NCI-H345 (cell line): ENCODE data around the gene GINS1.

Experiments
- DNase-seq: peaks from one replicate; lab custom pipeline; 2025; lab: John Stamatoyannopoulos, UW

GINS1 gene

DNA sequence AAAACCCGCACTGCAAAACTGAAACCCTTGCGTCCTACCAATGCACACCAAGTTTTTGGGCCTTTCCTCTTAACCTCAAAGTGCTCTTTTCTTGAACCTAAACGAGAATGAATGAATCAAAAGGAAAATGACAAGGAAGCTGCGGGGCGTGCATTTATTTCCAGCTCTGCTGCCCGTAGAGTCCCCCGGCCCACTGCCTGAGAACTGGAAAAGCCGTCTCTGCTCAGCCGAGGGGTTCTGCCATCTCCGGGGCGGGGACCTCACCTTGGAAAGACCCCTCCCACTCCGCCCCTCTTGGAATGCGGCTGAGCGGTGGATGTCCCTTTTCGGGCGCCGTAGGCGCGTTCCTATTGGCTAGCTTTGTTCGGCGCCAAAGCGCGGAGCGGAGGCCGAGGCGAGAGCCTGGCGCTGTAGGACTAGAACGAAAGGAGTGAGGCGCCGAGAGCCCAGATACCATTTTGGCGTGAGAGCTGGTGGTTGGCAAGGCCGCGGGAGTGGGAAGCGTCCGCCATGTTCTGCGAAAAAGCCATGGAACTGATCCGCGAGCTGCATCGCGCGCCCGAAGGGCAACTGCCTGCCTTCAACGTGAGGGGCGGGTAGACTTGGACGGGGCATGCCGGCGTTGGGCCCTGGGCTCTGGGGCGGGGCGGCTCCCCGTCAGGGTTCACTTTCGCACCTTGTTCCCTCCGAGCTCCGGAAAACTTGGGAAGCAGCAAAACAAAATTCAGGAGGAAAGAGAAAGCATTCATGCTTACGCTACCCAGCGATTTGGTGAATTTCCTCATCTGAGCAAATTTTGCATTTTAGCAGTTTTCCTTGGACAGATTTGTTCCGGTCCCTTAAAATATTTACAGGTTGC, at the start of gene GINS1:
GINS1 (plus strand) TSS at position 363 of the 859 bp plus-strand sequence; CDS start at position 511, 148 bp downstream.
- DNase-seq = peak; percentile 98

DNA sequence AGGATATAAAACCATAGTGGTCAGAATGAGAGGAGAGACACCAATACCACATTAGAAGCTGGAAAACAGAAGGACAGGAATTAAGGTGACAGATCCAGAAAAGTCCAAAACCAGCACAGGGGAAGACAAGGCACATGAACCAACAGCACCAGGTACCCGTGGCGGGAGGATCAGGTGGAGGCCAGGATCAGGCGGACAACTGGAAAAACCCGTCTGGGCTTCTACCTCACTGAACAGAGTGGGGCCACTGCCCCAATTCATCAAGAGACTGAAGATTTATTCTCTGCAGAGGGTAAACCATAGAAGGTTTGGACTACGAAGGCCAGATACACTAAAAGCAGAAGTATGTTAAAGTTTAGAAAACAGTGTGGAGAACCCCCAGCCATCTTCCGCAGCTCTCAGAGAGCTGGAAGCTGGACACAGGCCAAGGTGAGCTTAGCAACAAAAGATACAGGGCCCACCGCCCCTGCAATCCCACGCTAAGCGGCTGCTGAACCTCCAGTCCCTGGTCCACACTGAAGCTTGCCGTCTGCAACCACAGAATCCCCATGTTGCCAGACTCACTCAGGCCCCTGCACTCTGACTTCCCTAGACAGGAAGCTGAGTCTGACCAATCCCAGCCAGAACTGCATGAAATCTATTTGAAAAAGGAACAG, 46.7 kb upstream of the GINS1 start:
- DNase-seq = no peak

DNA sequence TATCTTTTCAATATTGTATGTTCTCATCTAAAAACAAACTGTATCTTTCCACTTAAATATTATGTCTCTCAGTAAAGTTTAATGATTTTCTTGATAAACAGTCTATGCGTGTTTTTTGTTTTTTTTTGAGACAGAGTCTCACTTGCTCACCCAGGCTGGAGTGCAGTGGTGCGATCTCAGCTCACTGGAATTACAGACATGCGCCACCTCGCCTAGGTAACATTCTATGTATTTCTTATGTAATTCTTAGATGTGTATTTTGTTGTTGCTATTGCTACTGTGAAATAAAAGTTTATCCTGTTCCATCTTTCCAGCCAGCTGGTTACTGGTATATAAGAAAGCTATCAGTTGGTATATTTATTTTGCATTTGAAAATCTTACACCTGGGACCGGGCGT, 46.2 kb upstream of the GINS1 start:
- DNase-seq = no peak

DNA sequence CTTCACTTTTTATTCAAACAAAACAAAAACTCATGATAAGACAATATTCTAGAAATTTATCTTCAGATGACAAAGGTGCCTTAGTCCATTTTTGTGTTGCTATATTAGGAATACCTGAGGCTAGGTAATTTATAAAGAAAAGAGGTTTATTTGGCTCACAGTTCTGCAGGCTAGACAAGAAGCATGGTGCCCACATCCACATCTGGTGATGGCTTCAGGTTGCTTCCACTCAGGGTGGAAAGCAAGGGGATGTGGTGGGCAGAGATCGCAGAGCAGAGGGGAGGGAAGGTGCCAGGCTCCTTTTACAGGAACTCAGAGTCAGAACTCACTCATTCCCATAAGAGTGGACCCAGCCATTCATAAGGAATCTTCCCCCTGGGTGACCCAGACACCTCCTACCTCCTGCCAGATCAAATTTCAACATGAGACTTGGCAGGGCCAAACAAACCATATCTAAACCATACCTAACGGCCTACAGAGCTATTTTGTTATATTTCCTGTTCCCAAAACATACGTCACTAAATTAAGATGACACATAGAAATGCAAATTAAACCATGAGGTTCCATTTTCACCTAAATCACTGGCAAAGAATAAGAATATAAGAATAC, 43.2 kb upstream of the GINS1 start:
- DNase-seq = no peak

DNA sequence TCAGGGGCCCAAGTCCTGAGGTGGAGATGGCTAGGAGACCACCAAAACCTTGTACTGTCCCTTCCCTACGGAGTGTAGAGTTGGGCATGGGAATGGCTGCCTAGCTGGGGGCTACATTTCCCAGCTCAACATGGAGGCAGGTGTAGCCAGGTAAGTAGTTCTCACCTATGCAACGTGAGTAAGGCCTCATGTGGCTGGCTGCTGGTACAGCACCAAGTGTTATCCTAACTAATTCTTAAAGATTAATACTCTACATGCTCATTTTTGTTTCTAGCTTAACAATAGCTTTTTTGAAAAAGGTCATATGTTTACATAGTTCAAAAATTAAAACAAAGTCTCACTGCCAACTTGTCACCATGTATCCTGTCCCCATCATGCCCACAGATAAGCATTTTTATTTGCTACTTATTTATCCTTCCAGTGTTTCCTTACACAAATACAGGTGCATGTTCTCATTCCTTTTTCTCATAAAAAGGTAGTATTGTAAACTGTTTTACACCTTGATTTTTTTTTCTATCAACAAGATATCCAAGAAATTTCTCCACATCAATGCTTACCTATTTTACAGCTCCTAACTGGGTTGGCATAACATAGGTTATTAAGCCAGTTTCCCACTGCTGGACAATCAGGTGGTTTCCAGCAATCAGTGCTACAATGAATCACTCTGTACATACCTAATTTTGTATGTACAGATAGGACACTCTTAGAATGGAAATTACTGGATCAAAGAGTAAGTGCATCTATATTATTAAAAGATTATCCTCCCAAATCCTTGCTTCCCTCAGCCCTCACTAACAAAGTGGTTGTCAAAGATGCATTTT, 42.4 kb upstream of the GINS1 start:
- DNase-seq = no peak

DNA sequence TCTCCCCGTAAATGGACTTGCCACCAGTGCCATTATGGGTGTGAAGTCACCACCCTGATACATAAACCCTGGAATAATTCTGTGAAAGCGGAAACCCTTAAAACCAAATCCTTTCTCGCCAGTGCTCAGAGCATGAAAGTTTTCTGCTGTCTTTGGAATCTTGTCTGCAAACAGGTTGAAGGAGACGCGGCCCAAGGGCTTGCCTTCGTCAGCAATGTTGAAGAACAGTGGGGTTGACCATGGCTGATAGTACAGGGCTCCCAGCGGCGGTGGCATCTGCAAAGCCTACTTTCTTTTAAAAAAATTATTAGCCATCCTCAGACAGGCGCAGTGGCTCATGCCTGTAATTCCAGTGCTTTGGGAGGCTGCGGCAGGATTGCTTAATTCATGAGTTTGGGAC, 38.9 kb upstream of the GINS1 start:
- no peak for DNase-seq

DNA sequence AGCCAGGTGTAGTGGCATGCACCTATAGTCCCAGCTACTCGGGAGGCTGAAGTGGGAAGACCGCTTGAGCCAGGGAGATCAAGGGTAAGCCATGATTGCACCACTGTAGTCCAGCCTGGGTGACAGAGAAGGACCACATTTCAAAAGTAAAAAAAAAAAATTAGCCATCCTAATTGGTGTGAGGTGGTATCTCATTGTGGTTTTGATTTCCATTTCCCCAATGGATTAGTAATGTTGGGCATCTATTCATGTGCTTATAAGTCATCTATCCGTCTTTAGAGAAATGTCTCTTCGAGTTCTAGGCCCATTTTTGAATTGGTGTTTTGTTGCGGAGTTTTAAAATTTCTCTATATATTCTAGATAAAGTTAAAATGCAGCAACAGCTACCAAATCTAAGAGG, 38.5 kb upstream of the GINS1 start:
- no peak for DNase-seq

DNA sequence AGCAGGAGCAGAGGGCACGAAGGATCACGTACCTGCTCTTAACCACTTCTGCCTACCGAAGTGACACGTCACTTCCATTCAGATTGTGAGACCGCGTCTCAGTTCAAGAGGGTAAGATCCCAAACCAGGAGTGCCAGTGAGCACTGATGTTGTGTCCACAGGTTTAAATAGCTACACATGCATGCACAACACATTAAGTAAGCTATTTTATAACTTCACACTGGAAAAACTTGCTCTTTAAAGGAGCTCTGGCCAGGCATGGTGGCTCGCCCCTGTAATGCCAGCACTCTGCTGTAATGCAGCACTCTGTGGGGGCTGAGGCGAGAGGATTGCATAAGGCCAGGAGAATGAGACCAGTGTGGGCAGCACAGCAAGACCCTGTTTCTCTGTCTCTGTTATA, 37.9 kb upstream of the GINS1 start:
- DNase-seq = no peak

DNA sequence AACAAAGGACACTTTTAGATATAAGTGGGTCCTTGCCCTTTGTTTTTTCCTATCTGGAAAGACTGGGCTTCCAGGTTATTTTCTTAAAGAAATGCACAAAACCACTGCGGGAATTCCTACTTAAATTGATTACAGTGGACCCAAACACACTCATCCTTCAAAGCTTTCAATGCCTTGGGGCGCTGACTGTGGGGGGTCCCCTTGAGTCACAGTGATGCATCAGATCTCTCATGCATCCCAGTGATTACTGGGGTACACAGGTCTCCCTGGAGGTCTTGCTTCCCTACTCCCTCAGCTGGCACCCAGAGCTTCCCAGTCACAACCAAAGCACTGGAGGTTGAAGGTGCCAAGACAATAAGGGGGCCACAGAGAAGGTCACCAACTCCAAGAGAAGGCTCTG, 37.5 kb upstream of the GINS1 start:
- no peak for DNase-seq

DNA sequence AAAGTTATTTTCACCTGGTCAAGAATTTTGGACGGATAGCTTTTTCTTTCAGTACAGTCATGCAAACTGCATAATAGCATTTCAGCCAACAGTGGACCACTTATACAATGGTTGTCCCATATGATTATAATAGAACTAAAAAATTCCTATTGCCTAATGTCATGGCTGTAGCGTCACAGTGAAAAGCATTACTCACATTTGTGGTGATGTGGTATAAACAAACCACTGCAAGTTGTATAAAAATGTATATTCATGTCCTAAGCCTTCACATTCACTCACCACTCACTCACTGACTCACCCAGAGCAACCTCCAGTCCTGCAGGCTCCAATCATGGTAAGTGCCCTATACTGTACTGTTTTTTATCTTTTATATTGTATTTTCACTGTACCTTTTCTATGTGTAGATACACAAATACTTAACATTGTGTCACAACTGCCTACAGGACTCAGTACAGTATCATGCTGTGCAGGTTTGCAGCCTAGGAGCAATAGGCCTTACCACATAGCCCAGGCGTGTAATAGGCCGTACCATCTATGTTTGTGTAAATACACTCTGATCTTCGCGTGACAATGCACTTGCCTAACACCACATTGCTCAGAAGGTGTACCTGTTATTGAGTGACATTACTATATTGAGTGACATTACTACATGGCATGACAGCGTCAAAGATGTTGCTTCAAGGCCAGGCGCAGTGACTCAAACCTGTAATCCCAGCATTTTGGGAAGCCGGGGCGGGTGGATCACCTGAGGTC, 34.7 kb upstream of the GINS1 start:
- DNase-seq = no peak

DNA sequence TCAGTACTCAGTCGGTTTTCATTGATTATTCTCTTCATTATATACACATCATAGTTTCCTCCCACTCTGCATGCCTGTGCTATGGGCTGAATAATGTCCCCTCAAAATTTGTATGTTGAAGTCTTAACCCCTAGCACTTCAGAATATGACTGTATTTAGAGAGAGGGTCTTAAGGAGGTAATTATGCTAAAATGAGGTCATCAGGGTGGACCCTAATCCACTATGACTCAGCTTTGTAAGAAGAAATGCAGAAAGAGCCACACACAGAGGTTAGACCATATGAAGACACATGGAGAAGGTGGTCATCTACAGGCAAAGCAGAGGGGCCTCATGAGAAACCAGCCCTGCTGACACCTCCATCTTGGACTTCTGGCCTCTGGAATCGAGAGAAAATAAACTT, 32.6 kb upstream of the GINS1 start:
- no peak for DNase-seq

DNA sequence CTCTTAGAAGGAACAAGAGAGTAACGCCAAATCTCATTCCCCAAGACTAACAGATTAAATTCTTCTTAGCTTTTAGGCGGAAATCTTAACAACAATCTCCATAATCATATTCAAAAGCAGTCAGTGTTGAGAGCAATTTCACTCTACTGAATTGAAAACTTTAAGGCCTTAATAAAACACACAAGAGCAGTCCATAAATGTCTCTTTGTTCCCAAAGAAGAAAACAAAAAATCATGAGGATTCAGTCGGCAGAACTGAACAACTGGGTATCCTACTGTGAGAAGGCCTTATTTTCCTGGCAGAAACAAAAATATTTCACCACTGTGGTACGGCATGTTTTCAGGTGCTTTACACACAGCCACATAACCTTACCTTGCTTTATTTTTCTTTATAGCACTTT, 31.2 kb upstream of the GINS1 start:
- DNase-seq = no peak

DNA sequence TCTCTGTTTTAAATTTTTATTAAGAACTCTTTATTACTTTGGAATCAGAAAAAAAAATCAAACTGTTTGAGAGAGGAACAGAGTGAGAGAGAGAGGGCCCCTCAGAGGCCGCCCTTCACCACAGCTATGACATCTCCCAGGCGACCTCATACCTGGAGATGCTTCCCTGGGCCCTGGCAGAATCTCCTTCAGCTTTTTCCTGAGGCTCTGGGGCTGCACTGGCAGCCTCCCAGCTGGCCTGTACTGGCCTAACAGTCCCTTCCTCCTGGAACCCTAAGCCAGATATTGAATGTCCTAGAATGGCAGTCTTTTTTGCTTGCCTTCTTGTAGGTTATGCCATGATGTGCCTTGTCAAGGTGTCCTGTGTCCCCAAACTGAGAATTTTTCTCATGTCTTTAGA, 30.6 kb upstream of the GINS1 start:
- DNase-seq = no peak

DNA sequence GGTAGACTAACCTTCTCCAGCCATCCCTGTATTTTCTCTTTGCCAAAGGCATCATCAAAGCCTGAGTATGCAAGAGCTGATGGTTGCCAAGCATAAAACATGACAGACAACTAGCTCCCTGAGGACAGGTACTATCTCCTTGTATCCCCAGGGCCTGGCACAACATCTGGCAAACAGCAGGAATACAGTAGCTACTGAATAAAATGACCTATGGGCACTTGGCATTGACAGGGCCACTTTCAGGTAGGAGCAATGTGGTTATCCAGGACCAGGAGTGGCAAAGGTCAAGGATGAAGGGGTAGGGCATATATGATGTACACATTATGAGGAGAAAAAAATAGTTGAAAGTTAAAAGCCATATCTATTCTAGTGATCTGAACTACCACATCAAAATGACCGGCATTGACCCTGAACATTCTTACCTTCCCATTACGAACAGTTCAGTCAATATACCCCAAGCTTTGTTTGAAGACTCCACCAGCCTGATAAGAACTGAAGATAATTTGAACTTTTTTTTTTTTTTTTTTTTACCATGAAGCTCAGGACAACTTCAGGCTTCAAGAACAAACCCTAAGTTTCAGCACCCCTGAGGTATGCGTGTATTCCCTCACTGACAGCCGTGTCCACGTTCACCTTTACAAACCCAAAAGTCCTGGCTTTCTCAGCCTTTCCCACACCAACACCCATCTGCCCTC, 29.1 kb upstream of the GINS1 start:
- no peak for DNase-seq

DNA sequence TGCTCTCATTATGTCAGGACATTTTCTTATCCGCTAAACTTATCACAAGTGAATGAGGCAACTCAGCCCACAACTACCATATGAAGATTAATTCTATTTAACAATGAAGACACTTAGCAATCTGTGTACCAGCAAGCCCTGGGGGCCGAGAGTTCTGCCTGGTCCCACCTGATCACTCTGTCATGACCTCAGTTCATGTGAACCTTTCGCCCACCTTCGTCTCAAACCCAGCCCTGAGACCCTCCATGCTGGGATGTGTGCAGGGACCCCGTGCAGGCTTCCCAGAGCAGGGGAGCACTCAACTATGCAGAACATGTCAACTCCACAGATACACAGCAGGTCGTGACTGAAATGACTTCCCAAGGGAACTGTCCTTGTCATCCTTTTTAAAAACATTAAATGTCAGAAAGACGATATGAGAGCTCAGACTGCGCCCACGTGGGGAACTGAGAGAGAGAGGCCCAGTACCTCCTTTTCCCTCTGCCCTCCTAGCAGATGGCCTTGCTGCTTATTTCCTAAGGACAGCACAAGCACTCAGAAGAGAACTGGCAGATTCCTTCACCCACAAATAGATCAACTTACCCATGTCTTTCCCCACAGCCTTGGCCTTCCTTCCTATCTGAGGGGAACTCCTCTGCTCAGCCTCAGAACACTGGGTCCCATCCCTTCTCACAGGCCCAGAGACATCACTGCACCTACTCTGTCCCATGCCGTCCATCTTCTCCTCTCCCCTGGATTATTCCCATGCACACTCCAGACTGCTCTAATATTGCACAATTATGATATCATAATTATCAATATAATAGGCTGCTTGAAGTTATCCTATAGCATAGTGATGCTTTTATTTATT, 28.4 kb upstream of the GINS1 start:
- DNase-seq = no peak

DNA sequence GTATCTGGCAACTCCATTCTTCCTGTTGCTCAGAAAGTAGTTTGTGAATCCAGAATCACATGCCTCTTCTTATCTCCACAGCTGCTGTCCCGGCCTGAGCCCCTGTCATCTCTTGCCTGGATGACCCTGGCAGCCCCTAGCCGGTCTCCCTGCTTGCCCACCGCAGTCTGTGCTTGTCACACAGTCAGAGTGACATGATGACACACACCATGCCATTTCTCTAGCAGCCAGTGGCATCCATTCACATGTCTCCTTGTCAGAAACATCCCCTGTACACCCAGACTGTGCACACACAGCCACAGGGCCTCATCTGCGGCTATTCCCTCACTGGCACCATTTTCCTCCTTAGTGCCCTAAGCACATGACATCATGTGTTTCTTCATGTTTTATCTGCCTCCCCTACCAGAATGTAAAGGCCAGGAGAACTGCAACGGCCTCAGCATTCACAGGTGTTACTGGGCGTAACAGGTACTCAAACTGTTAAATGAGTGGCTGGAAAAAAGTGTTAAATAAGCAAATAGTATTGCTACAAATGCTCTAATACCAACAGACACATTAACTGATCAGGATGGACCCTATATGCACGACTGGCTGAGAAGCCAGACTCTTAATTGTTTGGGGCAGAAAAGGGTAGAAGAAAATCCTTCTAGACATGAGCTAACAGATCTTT, 26.4 kb upstream of the GINS1 start:
- no peak for DNase-seq

DNA sequence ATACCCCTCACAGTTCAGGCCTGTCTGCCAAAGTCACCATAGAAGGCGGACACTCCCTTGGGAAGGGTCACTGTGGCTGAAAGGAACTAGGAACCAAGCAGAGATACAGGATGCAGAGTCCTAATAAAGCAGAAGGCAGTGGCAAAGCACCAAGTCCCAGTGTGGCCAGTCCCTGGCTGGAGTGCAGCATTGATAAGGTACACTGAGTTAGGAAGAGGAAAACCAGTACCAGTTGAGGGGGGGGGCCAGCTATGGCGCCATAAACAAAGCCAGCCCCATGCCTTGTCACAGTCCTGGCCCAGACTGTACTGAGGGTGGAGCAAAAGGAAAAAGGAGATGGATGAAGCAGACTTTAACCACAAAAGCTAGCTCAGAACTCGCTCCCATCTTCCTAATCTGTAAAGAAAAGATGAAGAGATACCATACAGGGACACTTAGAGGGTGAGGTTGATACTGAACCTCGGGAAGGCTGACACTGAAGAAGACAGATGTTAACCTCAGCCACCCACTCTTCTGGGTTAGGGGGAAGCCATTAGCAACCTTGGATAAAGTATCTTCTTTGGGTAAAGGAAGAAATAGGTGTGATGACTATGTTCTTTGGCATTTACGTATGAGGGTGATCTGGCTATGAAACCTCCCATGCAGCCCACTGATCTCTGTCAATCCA, 24.6 kb upstream of the GINS1 start:
- no peak for DNase-seq

DNA sequence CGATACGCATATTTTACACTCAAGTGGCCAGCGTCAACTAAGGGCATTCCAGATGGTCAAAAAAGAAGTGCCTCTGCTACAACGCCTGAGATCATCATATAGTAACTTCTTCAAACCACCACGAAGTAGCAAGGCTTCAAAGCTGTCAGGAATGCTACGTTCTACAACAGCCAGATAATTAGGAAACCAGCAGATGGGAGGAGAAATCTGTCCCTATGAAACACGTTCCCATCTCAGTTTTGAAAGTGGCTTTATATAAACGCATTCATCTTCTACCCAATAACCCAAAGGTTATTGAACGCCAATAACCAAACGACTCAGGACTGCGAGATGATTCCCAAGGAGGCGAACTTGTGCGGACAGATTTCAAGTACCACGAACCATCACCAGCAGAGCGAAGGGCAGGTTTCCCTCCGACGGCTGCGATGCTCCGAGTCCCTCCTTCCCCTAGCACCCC, 18.0 kb upstream of the GINS1 start:
- peak; percentile 56 for DNase-seq
